NCI-H2081 treated with DMSO at 0.1 percent for 48 hours (cell line): ENCODE measurements around the gene PCDHGA1.

Experiments
- DNase-seq: peaks from one replicate; lab custom pipeline; 2025; lab: John Stamatoyannopoulos, UW

PCDHGA1 gene

DNA sequence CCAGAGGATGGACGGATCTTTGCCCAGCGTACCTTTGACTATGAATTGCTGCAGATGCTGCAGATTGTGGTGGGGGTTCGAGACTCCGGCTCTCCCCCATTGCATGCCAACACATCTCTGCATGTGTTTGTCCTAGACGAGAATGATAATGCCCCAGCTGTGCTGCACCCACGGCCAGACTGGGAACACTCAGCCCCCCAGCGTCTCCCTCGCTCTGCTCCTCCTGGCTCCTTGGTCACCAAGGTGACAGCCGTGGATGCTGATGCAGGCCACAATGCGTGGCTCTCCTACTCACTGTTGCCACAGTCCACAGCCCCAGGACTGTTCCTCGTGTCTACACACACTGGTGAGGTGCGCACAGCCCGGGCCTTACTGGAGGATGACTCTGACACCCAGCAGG, 160.5 kb downstream of the PCDHGA1 start:
- DNase-seq: no peak

DNA sequence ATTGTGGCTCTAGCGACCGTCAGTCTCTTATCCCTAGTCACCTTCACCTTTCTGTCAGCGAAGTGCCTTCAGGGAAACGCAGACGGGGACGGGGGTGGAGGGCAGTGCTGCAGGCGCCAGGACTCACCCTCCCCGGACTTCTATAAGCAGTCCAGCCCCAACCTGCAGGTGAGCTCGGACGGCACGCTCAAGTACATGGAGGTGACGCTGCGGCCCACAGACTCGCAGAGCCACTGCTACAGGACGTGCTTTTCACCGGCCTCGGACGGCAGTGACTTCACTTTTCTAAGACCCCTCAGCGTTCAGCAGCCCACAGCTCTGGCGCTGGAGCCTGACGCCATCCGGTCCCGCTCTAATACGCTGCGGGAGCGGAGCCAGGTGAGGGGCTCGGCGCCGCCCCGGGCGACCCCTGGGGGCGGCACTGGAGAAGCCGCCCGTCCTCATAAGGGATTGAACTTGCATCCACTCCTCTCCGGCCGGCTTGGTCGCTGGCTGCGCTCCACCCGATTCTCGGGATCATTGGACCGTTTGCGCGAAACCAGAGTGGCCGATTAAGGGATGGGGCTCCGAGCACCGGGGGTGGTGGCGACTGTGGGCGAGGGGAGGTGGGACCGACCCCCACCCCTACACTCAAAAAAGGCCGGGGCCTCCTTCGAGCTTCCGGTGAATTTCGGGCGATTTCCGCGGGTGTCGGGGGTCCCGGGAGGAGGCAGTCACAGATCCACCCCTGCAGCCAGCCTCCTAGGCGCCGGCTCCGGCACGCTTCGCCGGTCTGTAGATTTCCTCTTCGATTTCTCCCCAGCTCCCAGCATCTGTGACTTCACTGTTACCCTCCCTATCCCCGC, 161.2 kb downstream of the PCDHGA1 start:
- DNase-seq: no peak

DNA sequence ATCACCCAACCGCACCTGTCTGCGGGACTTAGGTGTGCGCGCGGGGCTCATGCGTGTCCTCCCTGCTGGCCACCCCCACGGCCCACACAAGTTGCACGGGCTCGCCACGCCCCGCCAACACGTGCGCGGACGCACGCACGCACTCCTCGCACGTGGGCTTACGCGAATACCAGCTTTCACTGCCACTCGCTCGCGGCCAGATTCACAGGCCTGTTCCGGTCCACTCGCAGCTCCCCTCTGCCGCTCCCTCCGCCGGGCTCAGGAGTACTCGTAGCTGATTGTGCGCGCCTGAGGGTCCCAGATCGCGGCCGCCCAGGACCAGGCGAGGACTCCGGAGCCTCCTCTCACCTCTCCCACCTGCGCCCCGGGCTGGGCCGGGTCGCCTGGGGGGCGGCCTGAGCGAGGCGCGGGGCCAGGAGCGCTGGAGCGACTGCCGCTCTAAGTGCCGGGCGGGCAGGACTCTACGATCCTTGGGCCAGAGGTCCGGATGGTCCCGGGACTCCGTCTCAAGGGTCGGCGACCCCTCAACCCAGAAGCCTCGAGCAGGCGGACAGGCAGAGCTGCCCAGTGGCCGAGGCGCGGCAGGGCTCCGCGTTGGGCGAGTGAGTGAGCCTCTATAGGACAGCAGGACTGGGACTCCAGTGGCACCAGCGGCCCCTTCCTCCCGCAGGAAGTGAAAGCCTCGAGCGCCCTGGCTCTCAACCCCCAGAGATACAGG, 162.0 kb downstream of the PCDHGA1 start:
- DNase-seq: no peak

DNA sequence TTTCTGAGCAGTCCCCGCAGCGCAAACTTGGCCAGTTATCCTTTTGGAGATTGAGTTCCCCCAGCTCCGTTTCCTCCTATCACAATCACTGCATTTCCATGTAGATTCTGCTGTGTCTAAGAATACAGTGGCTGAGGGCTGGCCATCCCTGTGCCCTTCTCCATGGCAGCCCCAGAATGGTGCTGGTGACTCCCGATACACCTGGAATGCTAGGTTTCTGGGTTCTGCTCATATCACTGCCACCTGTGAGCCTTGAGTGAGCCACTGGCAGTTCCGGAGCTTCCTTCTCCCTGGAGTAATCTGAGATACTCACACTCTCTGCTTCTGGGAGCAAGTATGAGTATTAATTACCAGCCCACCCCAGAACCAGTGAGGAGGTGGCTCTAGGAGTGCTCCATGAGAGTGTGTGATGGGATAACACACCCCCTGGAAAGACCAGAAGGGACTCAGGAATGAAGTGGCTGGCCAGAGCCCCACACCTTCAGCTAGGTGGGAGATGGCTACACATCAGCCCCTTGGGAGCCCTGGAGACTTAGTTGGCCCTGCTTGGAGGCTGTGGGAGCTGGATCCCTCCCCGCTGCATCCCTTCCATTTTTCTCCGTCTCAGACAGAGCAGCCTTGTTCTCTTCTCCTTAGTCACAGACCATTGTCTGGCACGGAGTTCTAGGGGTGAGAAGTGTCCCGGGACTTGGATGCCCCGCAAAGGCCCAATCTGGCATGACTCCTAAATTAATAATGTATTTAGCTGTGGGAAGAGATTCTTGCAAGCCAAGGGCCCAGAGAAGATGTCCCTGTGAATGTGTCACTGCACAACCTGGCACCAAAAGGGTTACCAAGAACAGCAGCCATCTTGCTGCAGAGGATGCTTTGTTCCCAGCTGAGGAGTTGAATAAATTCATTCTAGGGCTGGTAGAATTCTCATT, 163.4 kb downstream of the PCDHGA1 start:
- no peak for DNase-seq

DNA sequence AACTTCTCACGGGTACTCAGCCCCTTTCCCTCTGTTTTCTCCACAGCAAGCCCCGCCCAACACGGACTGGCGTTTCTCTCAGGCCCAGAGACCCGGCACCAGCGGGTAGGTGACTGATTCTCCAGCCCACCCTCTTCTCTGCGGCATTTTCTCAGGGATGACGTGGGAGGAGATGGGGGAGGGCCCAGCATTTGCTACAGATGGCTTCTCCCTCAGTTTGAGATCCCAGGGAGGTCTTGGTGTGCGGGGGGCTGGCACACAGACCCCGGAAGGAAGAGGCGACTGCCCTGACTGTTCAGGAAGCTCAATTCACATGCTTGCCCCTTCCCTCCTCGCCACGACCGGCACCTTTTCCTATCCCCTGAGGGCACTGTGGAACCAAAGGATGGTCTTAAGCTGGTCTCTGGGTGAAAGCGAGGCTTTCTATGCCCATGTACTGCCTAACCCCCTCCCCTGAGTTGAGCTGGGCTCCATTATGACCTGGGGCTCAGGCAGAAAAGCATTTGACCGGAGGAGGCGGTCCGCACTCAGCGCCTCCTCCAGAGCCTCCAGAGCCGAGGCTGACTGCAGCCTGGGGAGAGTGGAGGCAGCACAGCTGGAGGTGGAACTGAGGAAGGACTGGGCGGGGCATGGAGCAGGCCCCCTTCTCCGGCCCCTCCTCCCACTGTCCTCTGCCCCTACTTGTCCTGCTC, 164.6 kb downstream of the PCDHGA1 start:
- DNase-seq: no peak

DNA sequence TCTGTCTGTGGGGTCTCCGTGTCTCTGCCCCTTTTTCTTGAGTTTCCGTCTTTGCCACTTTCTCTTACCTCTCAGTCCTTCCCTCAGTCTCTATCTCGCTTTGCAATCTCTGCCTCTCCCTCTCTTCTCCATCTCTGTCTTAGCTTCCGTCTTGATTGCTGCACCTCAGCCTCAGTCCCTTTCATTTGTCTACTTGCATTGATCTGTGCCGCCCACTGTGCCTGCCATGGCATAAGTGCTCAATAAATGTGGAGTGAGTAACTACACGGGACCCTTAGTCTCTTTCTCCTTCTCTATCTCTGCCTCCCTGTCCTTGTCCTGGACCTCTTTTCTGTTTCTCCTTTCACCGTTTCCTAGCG, 165.1 kb downstream of the PCDHGA1 start:
- no peak for DNase-seq

DNA sequence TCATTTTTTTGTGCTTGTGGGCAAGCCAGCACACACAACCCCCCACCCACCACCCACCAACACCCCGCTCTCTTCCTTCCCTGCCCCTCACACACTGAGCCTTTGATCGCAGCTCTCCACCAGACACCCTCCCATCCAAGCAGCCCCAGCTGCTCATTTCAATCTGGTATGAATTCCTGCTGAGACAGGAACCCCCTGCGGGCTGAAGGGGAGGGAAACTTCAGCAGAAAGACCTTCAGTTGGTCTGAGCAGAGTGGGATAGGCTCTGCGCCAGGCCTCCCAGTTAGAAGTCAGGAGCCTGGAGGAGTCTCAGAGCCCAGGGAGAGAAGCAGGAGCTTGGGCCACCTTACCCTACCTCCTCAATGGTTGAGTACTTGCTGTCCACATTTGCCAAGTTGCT, 165.7 kb downstream of the PCDHGA1 start:
- DNase-seq: no peak

DNA sequence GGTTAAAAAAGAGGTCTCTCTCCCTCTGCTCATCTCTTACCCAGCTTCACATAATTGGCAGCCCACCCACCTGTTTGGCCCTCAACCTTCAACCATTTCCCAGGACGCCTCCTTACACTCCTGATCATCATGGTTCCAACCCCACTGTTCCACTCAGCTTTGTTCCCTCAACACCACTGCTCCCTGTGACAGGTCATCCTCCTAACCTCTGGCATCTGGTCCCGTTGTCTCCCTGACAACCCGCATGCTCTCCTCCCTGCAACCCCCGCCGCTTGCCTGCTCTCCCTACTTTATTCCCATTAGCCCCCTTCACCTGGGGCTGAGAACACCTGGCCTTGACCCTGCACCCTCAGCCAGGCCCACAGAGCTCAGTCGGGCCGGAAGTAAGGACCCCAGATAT, 171.4 kb downstream of the PCDHGA1 start:
- no peak for DNase-seq

DNA sequence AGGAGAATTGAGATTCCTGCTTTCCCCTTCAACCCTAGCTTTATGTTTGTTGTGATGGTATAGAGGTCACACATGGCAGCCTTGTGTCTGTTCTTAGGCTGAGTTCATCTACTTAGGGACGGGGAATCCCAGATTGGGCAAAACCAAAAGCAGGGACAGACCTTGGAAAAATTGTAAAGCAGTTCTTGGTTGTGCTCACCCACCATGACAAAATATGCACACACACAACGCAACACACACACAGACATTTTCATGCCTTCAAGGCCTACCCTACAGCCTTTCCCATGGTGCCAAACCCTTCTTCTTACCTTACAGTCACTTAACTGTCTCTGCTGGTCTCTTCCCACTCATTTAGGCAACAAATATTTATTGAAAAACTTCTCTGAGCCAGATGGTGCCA, 173.4 kb downstream of the PCDHGA1 start:
- DNase-seq: no peak

DNA sequence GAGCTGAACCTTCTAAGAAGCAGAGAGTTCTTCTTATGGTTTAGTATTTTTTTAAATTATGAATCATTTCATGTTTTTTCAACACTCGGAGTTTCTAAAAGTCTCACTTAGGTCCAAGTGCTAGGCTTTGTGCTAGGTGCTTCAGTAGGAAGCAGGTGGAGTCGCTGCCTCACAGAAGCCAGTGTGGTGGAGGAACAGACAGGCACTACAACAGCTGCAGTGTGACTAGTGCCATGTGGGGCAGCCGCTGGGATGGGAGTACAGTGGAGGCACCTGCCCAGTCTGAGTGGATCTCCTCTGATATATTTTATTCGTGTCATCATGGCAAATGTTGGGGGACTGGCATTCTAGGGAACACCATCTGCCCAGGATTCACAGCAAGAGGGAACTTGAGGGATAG, 173.9 kb downstream of the PCDHGA1 start:
- DNase-seq: no peak

DNA sequence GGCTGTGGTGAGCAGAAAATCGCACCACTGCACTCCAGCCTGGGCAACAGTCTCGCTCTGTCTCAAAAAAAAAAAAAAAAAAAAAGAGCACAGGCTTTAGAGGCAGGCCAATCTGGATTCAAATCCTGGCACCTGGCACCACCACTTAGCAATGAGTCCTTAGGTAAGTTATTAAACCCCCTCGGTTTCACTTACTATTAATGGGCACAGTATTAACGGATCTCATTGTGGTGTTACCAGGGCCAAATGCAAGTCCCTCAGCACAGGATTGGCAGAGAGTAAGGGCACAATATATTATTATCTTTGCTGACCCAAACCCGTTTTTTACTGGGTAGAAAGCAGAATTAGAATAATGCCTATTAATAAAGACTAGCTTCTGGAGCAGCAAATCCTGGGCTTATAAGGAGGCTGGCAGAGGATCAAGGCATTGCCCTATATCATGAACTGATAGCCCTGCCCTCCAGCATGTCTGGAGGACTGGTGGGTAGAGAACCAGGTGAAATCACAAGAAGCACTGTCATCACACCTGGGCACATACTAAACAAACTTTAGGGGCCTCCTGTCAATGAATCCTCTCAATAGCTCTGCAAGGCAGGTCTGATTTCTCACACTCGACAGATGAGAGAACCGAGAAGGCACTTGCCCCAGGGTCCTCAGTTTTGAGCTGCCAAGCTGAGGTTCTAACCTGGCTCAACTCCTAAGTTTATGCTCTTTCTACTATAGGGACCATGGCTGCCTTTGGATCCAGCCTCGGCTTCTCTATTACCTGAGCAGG, 176.3 kb downstream of the PCDHGA1 start:
- DNase-seq: no peak

DNA sequence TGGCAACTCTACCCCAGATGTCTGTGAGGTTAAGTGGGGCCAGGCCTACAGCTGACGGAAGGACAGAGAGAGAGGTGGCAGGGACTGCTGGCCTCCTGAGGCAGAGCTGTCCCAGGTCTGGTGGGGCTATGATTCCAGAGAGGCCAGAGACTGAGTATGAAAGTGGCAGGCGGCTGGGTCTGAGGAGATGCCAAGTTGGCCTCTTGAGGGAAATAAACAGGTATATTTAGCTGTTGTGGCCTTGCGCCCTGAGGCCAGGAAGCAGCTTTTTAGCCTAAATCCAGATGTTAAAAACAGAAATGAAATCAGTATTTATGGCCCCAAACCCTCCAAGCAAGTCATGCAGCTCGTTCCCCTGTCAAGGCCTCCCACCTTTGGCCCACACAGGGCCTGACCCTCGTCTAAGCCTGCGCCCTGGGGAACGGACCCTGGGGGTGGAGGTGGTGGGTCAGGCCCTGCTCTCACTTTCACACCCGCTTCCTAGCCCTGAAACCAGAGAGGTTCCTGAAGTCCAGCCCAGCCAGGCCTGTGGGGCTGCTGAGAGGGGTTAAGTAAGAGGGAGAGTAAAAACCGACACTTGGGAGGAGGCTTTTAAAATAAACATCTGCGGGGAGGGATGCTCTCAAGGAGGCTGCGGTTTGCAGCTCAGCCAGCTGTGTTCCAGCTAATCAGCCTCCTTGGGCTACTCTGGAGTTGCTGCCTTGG, 177.2 kb downstream of the PCDHGA1 start:
- no peak for DNase-seq

DNA sequence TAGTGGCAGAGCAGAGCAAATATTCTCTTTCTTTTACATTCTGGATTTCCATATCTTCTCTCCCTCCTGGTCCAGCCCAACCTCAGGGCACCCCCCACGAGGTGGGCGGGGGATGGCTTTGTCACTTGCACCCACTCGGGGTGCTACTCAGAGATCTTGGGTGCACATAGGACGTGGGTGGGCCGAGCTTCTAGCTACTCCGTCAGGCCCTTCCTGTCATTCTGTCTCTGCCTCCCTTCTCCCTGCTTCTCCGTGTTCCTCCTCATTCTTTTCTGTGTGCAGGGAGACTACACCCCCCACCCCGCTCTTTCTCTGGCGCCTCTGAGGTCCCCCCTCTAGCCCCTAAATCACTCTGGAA, 178.1 kb downstream of the PCDHGA1 start:
- DNase-seq: no peak

DNA sequence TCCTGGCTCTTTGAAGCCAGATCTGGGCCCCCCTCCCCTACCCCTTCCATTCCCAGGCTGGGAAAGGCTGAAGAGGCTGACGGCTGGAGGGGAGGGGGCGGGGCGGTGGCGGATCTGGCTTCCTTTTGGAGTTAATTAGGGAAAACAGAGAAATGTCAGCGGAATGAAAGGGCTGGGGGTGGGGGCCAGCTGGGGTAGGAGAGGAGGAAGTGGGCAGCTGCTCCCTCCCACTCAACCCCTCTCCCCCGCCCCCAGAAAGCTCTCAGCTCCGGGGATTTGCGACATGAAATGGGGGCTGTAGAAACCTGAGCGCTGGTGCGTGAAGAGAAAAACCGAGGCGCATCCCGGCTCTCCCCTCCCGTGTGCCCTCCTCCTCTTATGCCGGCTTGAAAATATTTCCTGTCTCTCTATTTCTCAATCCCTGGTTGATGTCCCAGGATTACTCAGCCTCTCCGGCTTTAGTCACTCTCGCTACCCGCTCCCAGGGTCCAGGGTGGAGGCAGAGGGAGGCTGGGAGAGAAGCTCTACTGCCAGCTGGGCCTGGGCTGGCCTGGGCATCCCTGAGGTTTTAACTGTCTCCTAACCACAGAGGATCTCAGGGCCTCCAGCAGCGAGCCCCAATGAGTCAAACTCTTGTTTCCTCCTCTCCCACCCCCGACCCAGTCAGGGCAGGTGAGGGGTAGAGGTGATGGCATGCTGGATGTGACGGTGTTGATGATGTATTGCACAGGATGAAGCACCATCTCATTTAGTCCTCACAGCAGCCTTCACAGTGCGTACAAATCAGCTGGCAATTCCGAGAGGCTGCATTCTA, 178.7 kb downstream of the PCDHGA1 start:
- DNase-seq: no peak

DNA sequence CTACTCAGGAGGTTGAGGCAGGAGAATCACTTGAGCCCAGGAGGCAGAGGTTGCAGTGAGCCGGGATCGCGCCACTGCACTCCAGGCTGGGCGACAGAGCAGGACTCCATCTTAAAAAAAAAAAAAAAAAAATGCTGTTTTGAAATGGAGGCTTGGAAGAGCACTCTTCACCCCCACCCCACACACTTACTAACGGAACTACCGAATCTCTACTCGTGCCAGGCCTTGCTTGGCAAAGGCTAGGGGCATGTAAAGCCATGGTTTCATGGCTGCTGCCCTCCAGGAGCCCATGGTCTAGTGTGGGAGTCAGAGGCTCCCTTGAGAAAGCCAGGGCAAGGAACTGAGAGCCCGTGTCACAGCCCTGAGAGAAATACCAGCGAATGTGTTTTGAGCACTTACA, 179.8 kb downstream of the PCDHGA1 start:
- no peak for DNase-seq

DNA sequence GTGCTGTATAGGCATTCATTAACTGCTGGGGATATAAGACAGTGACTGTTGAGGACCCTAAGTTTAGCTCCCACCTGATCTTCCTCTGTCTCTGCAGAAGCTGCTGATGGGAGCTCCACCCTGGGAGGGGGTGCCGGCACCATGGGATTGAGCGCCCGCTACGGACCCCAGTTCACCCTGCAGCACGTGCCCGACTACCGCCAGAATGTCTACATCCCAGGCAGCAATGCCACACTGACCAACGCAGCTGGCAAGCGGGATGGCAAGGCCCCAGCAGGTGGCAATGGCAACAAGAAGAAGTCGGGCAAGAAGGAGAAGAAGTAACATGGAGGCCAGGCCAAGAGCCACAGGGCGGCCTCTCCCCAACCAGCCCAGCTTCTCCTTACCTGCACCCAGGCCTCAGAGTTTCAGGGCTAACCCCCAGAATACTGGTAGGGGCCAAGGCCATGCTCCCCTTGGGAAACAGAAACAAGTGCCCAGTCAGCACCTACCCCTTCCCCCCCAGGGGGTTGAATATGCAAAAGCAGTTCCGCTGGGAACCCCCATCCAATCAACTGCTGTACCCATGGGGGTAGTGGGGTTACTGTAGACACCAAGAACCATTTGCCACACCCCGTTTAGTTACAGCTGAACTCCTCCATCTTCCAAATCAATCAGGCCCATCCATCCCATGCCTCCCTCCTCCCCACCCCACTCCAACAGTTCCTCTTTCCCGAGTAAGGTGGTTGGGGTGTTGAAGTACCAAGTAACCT, 180.7 kb downstream of the PCDHGA1 start:
- DNase-seq: no peak

DNA sequence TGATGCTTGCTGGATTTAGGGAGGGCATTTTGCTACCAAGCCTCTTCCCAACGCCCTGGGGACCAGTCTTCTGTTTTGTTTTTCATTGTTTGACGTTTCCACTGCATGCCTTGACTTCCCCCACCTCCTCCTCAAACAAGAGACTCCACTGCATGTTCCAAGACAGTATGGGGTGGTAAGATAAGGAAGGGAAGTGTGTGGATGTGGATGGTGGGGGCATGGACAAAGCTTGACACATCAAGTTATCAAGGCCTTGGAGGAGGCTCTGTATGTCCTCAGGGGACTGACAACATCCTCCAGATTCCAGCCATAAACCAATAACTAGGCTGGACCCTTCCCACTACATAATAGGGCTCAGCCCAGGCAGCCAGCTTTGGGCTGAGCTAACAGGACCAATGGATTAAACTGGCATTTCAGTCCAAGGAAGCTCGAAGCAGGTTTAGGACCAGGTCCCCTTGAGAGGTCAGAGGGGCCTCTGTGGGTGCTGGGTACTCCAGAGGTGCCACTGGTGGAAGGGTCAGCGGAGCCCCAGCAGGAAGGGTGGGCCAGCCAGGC, 181.5 kb downstream of the PCDHGA1 start:
- no peak for DNase-seq

DNA sequence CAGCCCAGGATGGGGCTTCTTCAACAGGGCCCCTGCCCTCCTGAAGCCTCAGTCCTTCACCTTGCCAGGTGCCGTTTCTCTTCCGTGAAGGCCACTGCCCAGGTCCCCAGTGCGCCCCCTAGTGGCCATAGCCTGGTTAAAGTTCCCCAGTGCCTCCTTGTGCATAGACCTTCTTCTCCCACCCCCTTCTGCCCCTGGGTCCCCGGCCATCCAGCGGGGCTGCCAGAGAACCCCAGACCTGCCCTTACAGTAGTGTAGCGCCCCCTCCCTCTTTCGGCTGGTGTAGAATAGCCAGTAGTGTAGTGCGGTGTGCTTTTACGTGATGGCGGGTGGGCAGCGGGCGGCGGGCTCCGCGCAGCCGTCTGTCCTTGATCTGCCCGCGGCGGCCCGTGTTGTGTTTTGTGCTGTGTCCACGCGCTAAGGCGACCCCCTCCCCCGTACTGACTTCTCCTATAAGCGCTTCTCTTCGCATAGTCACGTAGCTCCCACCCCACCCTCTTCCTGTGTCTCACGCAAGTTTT, 182.1 kb downstream of the PCDHGA1 start:
- DNase-seq: no peak
